GM23338 (cell line): Measurements from ENCODE around the gene TCAF1. TPM values are rescaled to one million over a fixed set of nuclear protein-coding genes. Genes with fewer than 3 reads are reported as not detected.

Source experiments
- ATAC-seq: fragments of 200-7000 bp; cut with Tn5 transposase; 3 replicates; pipeline ENCODE4 v1.9.1; 2020
- DNase-seq: peaks from one replicate; pipeline ENCODE4 v3.0.0-alpha.2; 2015; ENCODE audit warnings: low spot score
- H2AFZ ChIP-seq: fragments of 200-600 bp; sonication (generic); 2 replicates; pipeline ENCODE4 v1.8.0; 2016; ENCODE audit warnings: antibody characterized with exemption, mild to moderate bottlenecking, moderate library complexity
- H3F3A ChIP-seq: fragments of 200-600 bp; sonication (generic); replicated peaks from 2 replicates; pipeline ENCODE4 v1.8.0; 2017; ENCODE audit warnings: antibody characterized with exemption, mixed run types, low read depth
- H3K27ac ChIP-seq: fragments of 200-600 bp; sonication (generic); 2 replicates; pipeline ENCODE4 v1.6.1; 2016; ENCODE audit warnings: low read depth
- H3K27me3 ChIP-seq: fragments of 200-600 bp; sonication (generic); 2 replicates; pipeline ENCODE4 v1.8.0; 2016; ENCODE audit warnings: mild to moderate bottlenecking, mixed run types, moderate library complexity; ENCODE audit not compliant: insufficient read depth
- H3K36me3 ChIP-seq: fragments of 200-600 bp; sonication (generic); 2 replicates; pipeline ENCODE4 v1.8.0; 2016; ENCODE audit warnings: mild to moderate bottlenecking; ENCODE audit not compliant: insufficient read depth
- H3K4me1 ChIP-seq: fragments of 200-600 bp; sonication (generic); 2 replicates; pipeline ENCODE4 v1.8.0; 2016; ENCODE audit warnings: mild to moderate bottlenecking, moderate library complexity; ENCODE audit not compliant: insufficient read depth
- H3K4me2 ChIP-seq: fragments of 200-600 bp; sonication (generic); 2 replicates; pipeline ENCODE4 v1.7.1; 2017; ENCODE audit warnings: mixed run types
- H3K4me3 ChIP-seq: fragments of 200-600 bp; sonication (generic); 2 replicates; pipeline ENCODE4 v1.6.1; 2016; ENCODE audit warnings: mixed run types
- H3K79me2 ChIP-seq: fragments of 200-600 bp; sonication (generic); replicated peaks from 2 replicates; pipeline ENCODE4 v1.8.0; 2017; ENCODE audit warnings: mild to moderate bottlenecking; ENCODE audit not compliant: insufficient read depth
- H3K9me2 ChIP-seq: fragments of 200-600 bp; sonication (generic); 2 replicates; pipeline ENCODE4 v1.8.0; 2017; ENCODE audit not compliant: insufficient read depth
- H4K20me1 ChIP-seq: fragments of 200-600 bp; sonication (generic); replicated peaks from 2 replicates; pipeline ENCODE4 v1.8.0; 2017; ENCODE audit warnings: mild to moderate bottlenecking; ENCODE audit not compliant: insufficient read depth
- H3K27ac Mint-ChIP-seq: 2 replicates; pipeline ENCODE4 v1.8.0; 2020; ENCODE audit warnings: inconsistent platforms, mild to moderate bottlenecking, moderate library complexity, mixed read lengths
- H3K27me3 Mint-ChIP-seq: 3 replicates; pipeline ENCODE4 v1.8.0; 2022; ENCODE audit warnings: low read depth, mild to moderate bottlenecking, moderate library complexity, mixed read lengths, inconsistent platforms; ENCODE audit not compliant: insufficient read depth, poor library complexity
- H3K36me3 Mint-ChIP-seq: 3 replicates; pipeline ENCODE4 v1.8.0; 2021; ENCODE audit warnings: low read depth, mild to moderate bottlenecking, inconsistent platforms, moderate library complexity, mixed read lengths
- H3K4me1 Mint-ChIP-seq: 3 replicates; pipeline ENCODE4 v1.8.0; 2020; ENCODE audit warnings: mild to moderate bottlenecking, inconsistent platforms, mixed read lengths
- H3K4me3 Mint-ChIP-seq: 3 replicates; pipeline ENCODE4 v1.8.0; 2021; ENCODE audit warnings: moderate library complexity, mild to moderate bottlenecking, inconsistent platforms, mixed read lengths
- H3K9me3 Mint-ChIP-seq: 3 replicates; pipeline ENCODE4 v1.8.0; 2020; ENCODE audit warnings: moderate library complexity, mild to moderate bottlenecking, inconsistent platforms, mixed read lengths
- CREB1 ChIP-seq: fragments of 250-450 bp; sonication (Bioruptor Pico); IDR thresholded peaks from 2 replicates; pipeline ENCODE4 v1.5.0; 2020; ENCODE audit warnings: low read depth, mild to moderate bottlenecking, moderate library complexity
- EZH2 ChIP-seq: fragments of 200-600 bp; sonication (generic); IDR thresholded peaks from one replicate; pipeline ENCODE4 v1.8.0; 2017; ENCODE audit warnings: antibody characterized with exemption, mild to moderate bottlenecking, low read depth; ENCODE audit not compliant: unreplicated experiment
- EZH2phosphoT487 ChIP-seq: fragments of 200-600 bp; sonication (generic); IDR thresholded peaks from one replicate; pipeline ENCODE4 v1.8.1; 2018; ENCODE audit warnings: antibody characterized with exemption; ENCODE audit not compliant: unreplicated experiment
- NANOG ChIP-seq: IDR thresholded peaks from 2 replicates; pipeline ENCODE4 v1.6.1; 2016; ENCODE audit warnings: antibody characterized with exemption, borderline replicate concordance
- STAT1 ChIP-seq: IDR thresholded peaks from one replicate; pipeline ENCODE4 v1.6.1; 2016; ENCODE audit warnings: antibody characterized with exemption; ENCODE audit not compliant: unreplicated experiment
- ZNF114 ChIP-seq: fragments of 250-450 bp; sonication (Bioruptor Pico); IDR thresholded peaks from 2 replicates; pipeline ENCODE4 v1.5.0; 2020; ENCODE audit warnings: mild to moderate bottlenecking, moderate library complexity
- polyA plus RNA-seq: library from polyadenylated mRNA; unstranded; fragments of >200 nt; fragmentation: Nextera tagmentation; extraction: Ambion mirVana; gene quantifications from 2 replicates; pipeline ENCODE4 v1.2.1, GENCODE V29; 2016
- total RNA-seq: library from RNA; depleted of rRNA; stranded (reverse); fragments of >200 nt; shearing (Covaris generic); gene quantifications from 2 replicates; pipeline ENCODE4 v1.2.3, GENCODE V29; 2014
- TF ChIP-seq, protein P1 (sequence below): fragments of 250-450 bp; sonication (Bioruptor Pico); IDR thresholded peaks from 2 replicates; pipeline ENCODE4 v1.5.0; 2020; ENCODE audit warnings: mild to moderate bottlenecking, moderate library complexity
- TF ChIP-seq, protein P2 (sequence below), 2 experiments: fragments of 200-600 bp in 1 of 2; sonication (generic) in 1 of 2; conservative IDR thresholded peaks; 2 replicates each; pipeline versions ENCODE4 v1.5.1 to v1.6.1; 2016 to 2017; ENCODE audit warnings: antibody characterized with exemption in 2 of 2, low read depth in 2 of 2, mild to moderate bottlenecking in 2 of 2, moderate library complexity in 1 of 2

Gene TCAF1
- total and polyA plus RNA-seq, 2 experiments from 2014 or later: 15.5 to 31.3 TPM

DNA sequence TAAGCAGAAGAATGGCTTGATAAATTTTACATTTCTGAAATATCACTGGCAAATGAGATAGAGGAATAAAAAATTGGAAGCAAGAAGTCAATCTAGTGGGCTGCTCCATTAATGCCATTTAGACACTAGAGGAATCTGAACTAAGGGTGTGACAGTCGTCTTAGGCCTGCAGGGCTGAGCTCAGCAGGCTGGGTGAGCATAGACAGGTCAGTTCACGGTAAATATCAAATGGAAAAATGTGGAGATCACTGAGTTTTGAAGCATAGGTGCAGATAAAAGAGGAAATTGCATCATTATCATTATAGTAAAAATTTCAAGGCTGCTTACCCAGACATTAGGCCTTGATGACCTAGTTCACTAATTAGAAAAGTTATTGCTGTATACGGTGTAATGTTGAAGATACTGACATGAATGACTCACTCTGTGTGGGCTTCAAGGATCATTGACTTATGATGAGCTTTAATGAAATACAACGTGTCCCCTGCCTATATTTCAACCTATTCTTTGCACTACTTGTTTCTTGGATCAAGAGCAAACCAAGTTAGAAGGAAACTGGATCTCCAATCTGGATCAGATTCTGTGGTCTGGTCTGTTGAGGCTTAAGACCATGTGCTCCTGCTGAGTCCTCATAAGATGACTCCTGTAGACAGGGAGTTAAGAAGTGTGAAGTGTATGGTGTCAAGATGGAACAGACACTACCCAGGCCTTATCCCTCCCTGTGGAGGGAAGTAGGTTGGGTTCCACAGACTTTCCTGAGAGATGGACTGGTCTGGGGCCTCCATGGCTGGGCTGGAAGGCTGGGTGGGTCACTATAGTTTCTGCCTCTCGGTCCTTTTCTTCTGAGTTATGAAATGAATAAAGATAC lies 36.6 kb upstream of the TCAF1 start:
- Histone ChIP-seq H3K27me3 (no peaks in the 10 kb centered on the region), H3K4me3 (no peak overlapping the region), H3K4me2 (no peak overlapping the region), H3K79me2 (no peaks in the 10 kb centered on the region), H2AFZ (no peak overlapping the region), H3K4me1 (no peaks in the 10 kb centered on the region), H3K27ac (no peak overlapping the region), H3K36me3 (no peaks in the 10 kb centered on the region), H3K9me2 (no peaks in the 10 kb centered on the region), H4K20me1 (no peaks in the 10 kb centered on the region), H3F3A (no peaks in the 10 kb centered on the region)
- no peaks in the 10 kb centered on the region for H3K9me3 Mint-ChIP-seq
- no peak overlapping the region for H3K27ac Mint-ChIP-seq
- no peaks in the 10 kb centered on the region for H3K27me3 Mint-ChIP-seq
- TF ChIP-seq ZNF114 (CRISPR knock-in tag): no peak
- no peak overlapping the region for H3K4me3 Mint-ChIP-seq
- DNase-seq (no peak), ATAC-seq (no peak)
- no peaks in the 10 kb centered on the region for H3K4me1 Mint-ChIP-seq
- H3K36me3 Mint-ChIP-seq: no peaks in the 10 kb centered on the region

DNA sequence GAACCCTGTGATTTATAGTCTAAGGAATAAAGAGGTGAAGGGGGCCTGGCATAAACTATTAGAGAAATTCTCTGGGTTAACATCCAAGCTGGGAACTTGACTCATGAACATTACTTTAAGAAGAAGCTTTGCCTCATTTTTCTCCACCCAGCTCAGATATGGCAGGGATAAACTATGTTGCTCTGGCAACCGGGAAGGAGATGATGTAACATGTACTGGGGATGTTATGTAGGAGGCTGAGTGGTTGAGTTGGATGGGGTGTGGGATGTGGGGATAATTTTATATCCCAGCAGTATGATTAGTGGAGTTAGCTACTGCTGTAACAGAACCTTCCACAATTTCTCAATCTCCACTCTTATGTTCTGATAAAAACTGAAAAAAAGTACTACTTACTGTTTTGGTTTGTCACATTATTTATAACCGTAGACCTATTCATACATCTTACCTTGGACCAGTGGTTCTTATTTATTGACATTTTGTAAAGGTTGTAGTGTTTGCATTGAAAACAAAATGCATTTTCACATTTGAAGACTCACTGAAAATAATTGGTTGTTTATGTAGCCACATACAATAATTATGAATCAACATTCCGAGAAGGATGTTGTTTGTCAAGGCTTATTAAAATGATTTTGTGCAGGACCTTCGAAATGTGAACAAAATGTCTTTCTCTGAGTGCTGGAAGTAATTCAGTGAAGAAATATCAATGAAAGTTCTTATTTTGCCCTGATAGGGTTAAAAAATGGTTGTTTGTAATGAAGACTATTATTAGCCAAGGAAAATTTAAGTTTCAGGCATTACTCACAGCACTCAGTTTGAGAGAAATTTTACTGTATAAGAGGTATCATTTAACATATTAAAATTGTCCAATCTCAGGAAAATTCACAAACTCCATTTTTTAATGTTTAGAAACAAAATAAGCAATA lies 34.4 kb upstream of the TCAF1 start:
- Histone ChIP-seq H3K4me2 (no peak overlapping the region), H2AFZ (no peak overlapping the region)
- TF ChIP-seq EZH2phosphoT487 (no peak), STAT1 (no peak), EZH2 (no peak), ZNF114 (CRISPR knock-in tag) (no peak), NANOG (no peak), CREB1 (CRISPR knock-in tag) (no peak)
- TF ChIP-seq, protein P1, sequence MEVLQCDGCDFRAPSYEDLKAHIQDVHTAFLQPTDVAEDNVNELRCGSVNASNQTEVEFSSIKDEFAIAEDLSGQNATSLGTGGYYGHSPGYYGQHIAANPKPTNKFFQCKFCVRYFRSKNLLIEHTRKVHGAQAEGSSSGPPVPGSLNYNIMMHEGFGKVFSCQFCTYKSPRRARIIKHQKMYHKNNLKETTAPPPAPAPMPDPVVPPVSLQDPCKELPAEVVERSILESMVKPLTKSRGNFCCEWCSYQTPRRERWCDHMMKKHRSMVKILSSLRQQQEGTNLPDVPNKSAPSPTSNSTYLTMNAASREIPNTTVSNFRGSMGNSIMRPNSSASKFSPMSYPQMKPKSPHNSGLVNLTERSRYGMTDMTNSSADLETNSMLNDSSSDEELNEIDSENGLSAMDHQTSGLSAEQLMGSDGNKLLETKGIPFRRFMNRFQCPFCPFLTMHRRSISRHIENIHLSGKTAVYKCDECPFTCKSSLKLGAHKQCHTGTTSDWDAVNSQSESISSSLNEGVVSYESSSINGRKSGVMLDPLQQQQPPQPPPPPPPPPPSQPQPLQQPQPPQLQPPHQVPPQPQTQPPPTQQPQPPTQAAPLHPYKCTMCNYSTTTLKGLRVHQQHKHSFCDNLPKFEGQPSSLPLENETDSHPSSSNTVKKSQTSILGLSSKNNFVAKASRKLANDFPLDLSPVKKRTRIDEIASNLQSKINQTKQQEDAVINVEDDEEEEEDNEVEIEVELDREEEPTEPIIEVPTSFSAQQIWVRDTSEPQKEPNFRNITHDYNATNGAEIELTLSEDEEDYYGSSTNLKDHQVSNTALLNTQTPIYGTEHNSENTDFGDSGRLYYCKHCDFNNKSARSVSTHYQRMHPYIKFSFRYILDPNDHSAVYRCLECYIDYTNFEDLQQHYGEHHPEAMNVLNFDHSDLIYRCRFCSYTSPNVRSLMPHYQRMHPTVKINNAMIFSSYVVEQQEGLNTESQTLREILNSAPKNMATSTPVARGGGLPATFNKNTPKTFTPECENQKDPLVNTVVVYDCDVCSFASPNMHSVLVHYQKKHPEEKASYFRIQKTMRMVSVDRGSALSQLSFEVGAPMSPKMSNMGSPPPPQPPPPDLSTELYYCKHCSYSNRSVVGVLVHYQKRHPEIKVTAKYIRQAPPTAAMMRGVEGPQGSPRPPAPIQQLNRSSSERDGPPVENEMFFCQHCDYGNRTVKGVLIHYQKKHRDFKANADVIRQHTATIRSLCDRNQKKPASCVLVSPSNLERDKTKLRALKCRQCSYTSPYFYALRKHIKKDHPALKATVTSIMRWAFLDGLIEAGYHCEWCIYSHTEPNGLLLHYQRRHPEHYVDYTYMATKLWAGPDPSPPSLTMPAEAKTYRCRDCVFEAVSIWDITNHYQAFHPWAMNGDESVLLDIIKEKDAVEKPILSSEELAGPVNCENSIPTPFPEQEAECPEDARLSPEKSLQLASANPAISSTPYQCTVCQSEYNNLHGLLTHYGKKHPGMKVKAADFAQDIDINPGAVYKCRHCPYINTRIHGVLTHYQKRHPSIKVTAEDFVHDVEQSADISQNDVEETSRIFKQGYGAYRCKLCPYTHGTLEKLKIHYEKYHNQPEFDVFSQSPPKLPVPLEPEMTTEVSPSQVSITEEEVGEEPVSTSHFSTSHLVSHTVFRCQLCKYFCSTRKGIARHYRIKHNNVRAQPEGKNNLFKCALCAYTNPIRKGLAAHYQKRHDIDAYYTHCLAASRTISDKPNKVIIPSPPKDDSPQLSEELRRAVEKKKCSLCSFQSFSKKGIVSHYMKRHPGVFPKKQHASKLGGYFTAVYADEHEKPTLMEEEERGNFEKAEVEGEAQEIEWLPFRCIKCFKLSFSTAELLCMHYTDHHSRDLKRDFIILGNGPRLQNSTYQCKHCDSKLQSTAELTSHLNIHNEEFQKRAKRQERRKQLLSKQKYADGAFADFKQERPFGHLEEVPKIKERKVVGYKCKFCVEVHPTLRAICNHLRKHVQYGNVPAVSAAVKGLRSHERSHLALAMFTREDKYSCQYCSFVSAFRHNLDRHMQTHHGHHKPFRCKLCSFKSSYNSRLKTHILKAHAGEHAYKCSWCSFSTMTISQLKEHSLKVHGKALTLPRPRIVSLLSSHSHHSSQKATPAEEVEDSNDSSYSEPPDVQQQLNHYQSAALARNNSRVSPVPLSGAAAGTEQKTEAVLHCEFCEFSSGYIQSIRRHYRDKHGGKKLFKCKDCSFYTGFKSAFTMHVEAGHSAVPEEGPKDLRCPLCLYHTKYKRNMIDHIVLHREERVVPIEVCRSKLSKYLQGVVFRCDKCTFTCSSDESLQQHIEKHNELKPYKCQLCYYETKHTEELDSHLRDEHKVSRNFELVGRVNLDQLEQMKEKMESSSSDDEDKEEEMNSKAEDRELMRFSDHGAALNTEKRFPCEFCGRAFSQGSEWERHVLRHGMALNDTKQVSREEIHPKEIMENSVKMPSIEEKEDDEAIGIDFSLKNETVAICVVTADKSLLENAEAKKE (CRISPR knock-in tag): no peak
- TF ChIP-seq, protein P2, sequence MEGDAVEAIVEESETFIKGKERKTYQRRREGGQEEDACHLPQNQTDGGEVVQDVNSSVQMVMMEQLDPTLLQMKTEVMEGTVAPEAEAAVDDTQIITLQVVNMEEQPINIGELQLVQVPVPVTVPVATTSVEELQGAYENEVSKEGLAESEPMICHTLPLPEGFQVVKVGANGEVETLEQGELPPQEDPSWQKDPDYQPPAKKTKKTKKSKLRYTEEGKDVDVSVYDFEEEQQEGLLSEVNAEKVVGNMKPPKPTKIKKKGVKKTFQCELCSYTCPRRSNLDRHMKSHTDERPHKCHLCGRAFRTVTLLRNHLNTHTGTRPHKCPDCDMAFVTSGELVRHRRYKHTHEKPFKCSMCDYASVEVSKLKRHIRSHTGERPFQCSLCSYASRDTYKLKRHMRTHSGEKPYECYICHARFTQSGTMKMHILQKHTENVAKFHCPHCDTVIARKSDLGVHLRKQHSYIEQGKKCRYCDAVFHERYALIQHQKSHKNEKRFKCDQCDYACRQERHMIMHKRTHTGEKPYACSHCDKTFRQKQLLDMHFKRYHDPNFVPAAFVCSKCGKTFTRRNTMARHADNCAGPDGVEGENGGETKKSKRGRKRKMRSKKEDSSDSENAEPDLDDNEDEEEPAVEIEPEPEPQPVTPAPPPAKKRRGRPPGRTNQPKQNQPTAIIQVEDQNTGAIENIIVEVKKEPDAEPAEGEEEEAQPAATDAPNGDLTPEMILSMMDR (conservative IDR thresholded peaks at IDR 0.05; ENCODE audit: low read depth in 2 of 2): no peak

More for the DNA sequence above, 34.4 kb upstream of the TCAF1 start:
- Mint-ChIP-seq H3K36me3 (no peaks in the 10 kb centered on the region), H3K27me3 (no peaks in the 10 kb centered on the region), H3K27ac (no peak overlapping the region), H3K4me3 (no peak overlapping the region), H3K4me1 (no peaks in the 10 kb centered on the region), H3K9me3 (no peaks in the 10 kb centered on the region)
- DNase-seq (no peak), ATAC-seq (no peak)
- Histone ChIP-seq H3K4me3 (no peak overlapping the region), H3K4me1 (no peaks in the 10 kb centered on the region), H3K79me2 (no peaks in the 10 kb centered on the region), H3F3A (no peaks in the 10 kb centered on the region), H4K20me1 (no peaks in the 10 kb centered on the region), H3K36me3 (no peaks in the 10 kb centered on the region), H3K27me3 (no peaks in the 10 kb centered on the region), H3K27ac (no peak overlapping the region), H3K9me2 (no peaks in the 10 kb centered on the region)
